NCI-H774 (cell line): ENCODE data around the gene CNDP2.

ENCODE experiments used
- DNase-seq: peaks from one replicate; lab custom pipeline; 2025; lab: John Stamatoyannopoulos, UW

The CNDP2 gene

GRCh38 chr18:74473976-74474640 lies 22.1 kb upstream of the CNDP2 start:
- no peak for DNase-seq

GRCh38 chr18:74476140-74476539 lies 20.0 kb upstream of the CNDP2 start:
- DNase-seq = no peak

GRCh38 chr18:74477771-74478170 lies 18.4 kb upstream of the CNDP2 start:
- no peak for DNase-seq

GRCh38 chr18:74478316-74478715 lies 17.8 kb upstream of the CNDP2 start:
- DNase-seq = no peak

- DNase-seq = no peak
Measured at GRCh38 chr18:74478880-74479279, 17.3 kb upstream of the CNDP2 start.

- DNase-seq = no peak
Measured at GRCh38 chr18:74479486-74480148, 16.5 kb upstream of the CNDP2 start.

GRCh38 chr18:74480149-74480651 lies 16.0 kb upstream of the CNDP2 start:
- no peak for DNase-seq

GRCh38 chr18:74482697-74483096 lies 13.5 kb upstream of the CNDP2 start:
- DNase-seq = no peak

- no peak for DNase-seq
Measured at GRCh38 chr18:74486119-74486849, 9.9 kb upstream of the CNDP2 start.

- DNase-seq = no peak
Measured at GRCh38 chr18:74488354-74488753, 7.8 kb upstream of the CNDP2 start.

- no peak for DNase-seq
Measured at GRCh38 chr18:74488864-74489263, 7.3 kb upstream of the CNDP2 start.

- DNase-seq = no peak
Measured at GRCh38 chr18:74489676-74490075, 6.5 kb upstream of the CNDP2 start.

- DNase-seq = no peak
Measured at GRCh38 chr18:74492259-74492658, 3.9 kb upstream of the CNDP2 start.

- DNase-seq = peak; percentile 42
Measured at GRCh38 chr18:74493689-74494088, 2.5 kb upstream of the CNDP2 start.

GRCh38 chr18:74494514-74494913 lies 1.6 kb upstream of the CNDP2 start:
- no peak for DNase-seq

- peak; percentile 48 for DNase-seq
Measured at GRCh38 chr18:74496508-74497323, 553 bp downstream of the CNDP2 start.

- DNase-seq = no peak
Measured at GRCh38 chr18:74497324-74497676, 1.1 kb downstream of the CNDP2 start.

- no peak for DNase-seq
Measured at GRCh38 chr18:74497778-74498177, 1.6 kb downstream of the CNDP2 start.

- no peak for DNase-seq
Measured at GRCh38 chr18:74498712-74499627, 2.8 kb downstream of the CNDP2 start.

GRCh38 chr18:74499633-74500032 lies 3.5 kb downstream of the CNDP2 start:
- no peak for DNase-seq

GRCh38 chr18:74500372-74500771 lies 4.2 kb downstream of the CNDP2 start:
- no peak for DNase-seq
